ENCODE measurements around the gene CALHM6. TPM values are rescaled to one million over a fixed set of nuclear protein-coding genes. Genes with fewer than 3 reads are reported as not detected.

Gene CALHM6
- total and polyA plus RNA-seq, 2 of the 8 experiments (the other 6 are each of a cell fraction or from before 2014, with no cell fraction given): 0.93 to 1.8 TPM

DNA sequence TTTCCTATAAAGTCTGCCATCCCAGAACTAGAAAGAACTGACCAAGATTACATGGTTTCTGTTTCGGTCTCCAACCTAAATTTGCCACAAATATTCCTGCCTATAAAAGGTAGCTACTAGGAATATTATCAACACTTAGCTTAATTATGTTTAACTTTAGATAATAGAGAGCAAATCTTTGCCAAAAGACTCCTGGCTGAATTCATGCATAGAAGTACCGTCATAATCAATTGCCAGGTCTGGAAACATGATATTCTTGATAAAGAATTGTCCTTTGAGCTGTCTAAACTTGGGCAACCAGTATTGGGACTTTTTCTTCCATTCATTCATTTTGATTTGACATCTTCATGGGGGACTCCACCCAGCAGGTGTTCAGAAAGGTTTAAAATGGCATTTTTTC, 22.4 kb downstream of the CALHM6 start:
- TF ChIP-seq POLR2AphosphoS5 (IDR thresholded peaks at IDR 0.05; ENCODE audit: low read depth, low read length) (no peak), CEBPB (IDR thresholded peaks at IDR 0.05; ENCODE audit: low read depth, low read length) (no peak), SRF (IDR thresholded peaks at IDR 0.05; ENCODE audit: low read depth, low read length) (no peak), RXRA (IDR thresholded peaks at IDR 0.05; ENCODE audit: insufficient read depth, low read depth, low read length) (no peak), BRCA1 (IDR thresholded peaks at IDR 0.05; ENCODE audit: low read depth, low read length) (no peak), RFX5 (IDR thresholded peaks at IDR 0.05; ENCODE audit: borderline replicate concordance, low read depth, low read length) (no peak), POU5F1 (IDR thresholded peaks at IDR 0.05; ENCODE audit: low read depth, low read length) (no peak), SIRT6 (IDR thresholded peaks at IDR 0.05; ENCODE audit: low read length) (no peak), BACH1 (IDR thresholded peaks at IDR 0.05; ENCODE audit: low read length) (no peak), HDAC2 (IDR thresholded peaks at IDR 0.05; ENCODE audit: borderline replicate concordance in 1 of 2, low read depth in 2 of 2, low read length in 2 of 2) (no peak), NRF1 (IDR thresholded peaks at IDR 0.05; ENCODE audit: low read depth, low read length) (no peak), CHD2 (IDR thresholded peaks at IDR 0.05; ENCODE audit: low read length) (no peak), EGR1 (IDR thresholded peaks at IDR 0.05; ENCODE audit: borderline replicate concordance, low read depth, low read length) (no peak), ASH2L (IDR thresholded peaks at IDR 0.05; ENCODE audit: low read length) (no peak)
- TF ChIP-seq, protein P1, sequence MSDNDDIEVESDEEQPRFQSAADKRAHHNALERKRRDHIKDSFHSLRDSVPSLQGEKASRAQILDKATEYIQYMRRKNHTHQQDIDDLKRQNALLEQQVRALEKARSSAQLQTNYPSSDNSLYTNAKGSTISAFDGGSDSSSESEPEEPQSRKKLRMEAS (IDR thresholded peaks at IDR 0.05): no peak
- TF ChIP-seq, protein P2, sequence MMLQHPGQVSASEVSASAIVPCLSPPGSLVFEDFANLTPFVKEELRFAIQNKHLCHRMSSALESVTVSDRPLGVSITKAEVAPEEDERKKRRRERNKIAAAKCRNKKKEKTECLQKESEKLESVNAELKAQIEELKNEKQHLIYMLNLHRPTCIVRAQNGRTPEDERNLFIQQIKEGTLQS (IDR thresholded peaks at IDR 0.05; ENCODE audit: insufficient read depth, low read depth, low read length): no peak
- H2BK15ac ChIP-seq (ENCODE audit: low read length): no peak overlapping the region

More for the DNA sequence above, 22.4 kb downstream of the CALHM6 start:
- H3K27me3 ChIP-seq (replicated peaks in 1 of 4; ENCODE audit: control insufficient read depth in 3 of 4, extremely low read depth in 1 of 4, insufficient read depth in 3 of 4, low read length in 3 of 4): no peaks in the 10 kb centered on the region
- no peaks in the 10 kb centered on the region for H3K79me2 ChIP-seq (ENCODE audit: control insufficient read depth in 1 of 2, insufficient read depth in 2 of 2, low read length in 2 of 2)
- H3K23ac ChIP-seq (ENCODE audit: insufficient read length): no peak overlapping the region
- H3K56ac ChIP-seq (replicated peaks; ENCODE audit: insufficient read length, low read depth, low read length): no peak overlapping the region
- H2BK5ac ChIP-seq (ENCODE audit: low read depth, low read length): no peak overlapping the region
- H3K4ac ChIP-seq (replicated peaks; ENCODE audit: insufficient read length, low read depth, low read length): no peak overlapping the region
- no peak overlapping the region for H4K91ac ChIP-seq (replicated peaks; ENCODE audit: insufficient read length, low read length)
- H2AK5ac ChIP-seq (ENCODE audit: low read depth, low read length): no peak overlapping the region
- FAIRE-seq (no peak), DNase-seq (ENCODE audit: low read depth in 1 of 2, low spot score in 2 of 2) (no peak)
- H3K9ac ChIP-seq (replicated peaks in 1 of 4; ENCODE audit: extremely low read depth in 1 of 4, low read depth in 3 of 4, low read length in 3 of 4): no peak overlapping the region
- no peaks in the 10 kb centered on the region for H3K36me3 ChIP-seq (ENCODE audit: control insufficient read depth in 2 of 4, insufficient read depth in 4 of 4, low read length in 3 of 4)
- H3K18ac ChIP-seq (ENCODE audit: extremely low read depth, low read length): no peak overlapping the region
- H4K8ac ChIP-seq (ENCODE audit: extremely low read depth, insufficient read depth, low read length): no peak overlapping the region
- H3K27ac ChIP-seq (ENCODE audit: low read depth, low read length): no peak overlapping the region
- no peak overlapping the region for H3K4me2 ChIP-seq (ENCODE audit: insufficient read depth in 1 of 2, low read depth in 2 of 2, low read length in 2 of 2)
- H2BK12ac ChIP-seq (ENCODE audit: low read depth, low read length): no peak overlapping the region
- H3K9me3 ChIP-seq (ENCODE audit: insufficient read depth in 2 of 2, low read depth in 1 of 2, low read length in 1 of 2): no peaks in the 10 kb centered on the region
- 90% methylated on average over 2 of the region's 2 CpGs; no CpG with 5 or more reads in 1 of the 2 experiments for WGBS, 2 experiments (ENCODE audit: extremely low coverage in 1 of 2, insufficient coverage in 1 of 2, insufficient read length in 1 of 2, insufficient replicate concordance in 2 of 2, low coverage in 1 of 2, low lambda C conversion rate in 2 of 2, missing lambda C conversion rate in 1 of 2)
- H3K23me2 ChIP-seq (ENCODE audit: low read depth, low read length): no peaks in the 10 kb centered on the region
- no peaks in the 10 kb centered on the region for H3K4me1 ChIP-seq (replicated peaks in 1 of 4; ENCODE audit: control insufficient read depth in 3 of 4, insufficient read depth in 4 of 4, low read length in 3 of 4)
- no peak overlapping the region for H3K14ac ChIP-seq (ENCODE audit: insufficient read length)
- H4K20me1 ChIP-seq (replicated peaks in 1 of 2; ENCODE audit: control insufficient read depth in 1 of 2, insufficient read depth in 2 of 2, low read length in 2 of 2): no peaks in the 10 kb centered on the region
- no peak overlapping the region for H2BK120ac ChIP-seq (replicated peaks; ENCODE audit: low read depth, low read length)
- ChIA-PET CTCF (ENCODE audit: partially characterized antibody) (interaction anchor here (1.0 to 2.7 kb wide), 2 partner anchors 15 to 195 kb away, joined by 4 to 11 read pairs; no protein-coding TSS in a partner anchor), POLR2A (ENCODE audit: partially characterized antibody) (no interaction called here)
- no peak overlapping the region for H2BK20ac ChIP-seq (ENCODE audit: low read length)
- no peak overlapping the region for H3K4me3 ChIP-seq (ENCODE audit: extremely low read depth in 1 of 4, insufficient read depth in 2 of 4, low read depth in 3 of 4, low read length in 4 of 4)
- no peak overlapping the region for H2AFZ ChIP-seq (ENCODE audit: low read length)
- H3K79me1 ChIP-seq (ENCODE audit: low read depth, low read length): no peaks in the 10 kb centered on the region
- no peak overlapping the region for H4K5ac ChIP-seq (ENCODE audit: insufficient read length, low read depth, low read length)

Measured in H1 (cell line).